Fibroblast of the aortic adventitia (primary cell): ENCODE results near the gene NFKB1. TPM values are rescaled to one million over a fixed set of nuclear protein-coding genes. Genes with fewer than 3 reads are reported as not detected.

Experiments used
- DNase-seq: peaks from one replicate; pipeline ENCODE4 v3.0.0-alpha.2; 2010; ENCODE audit warnings: low read depth
- H3K4me3 ChIP-seq: 2 replicates; pipeline ENCODE4 v1.5.1; 2011; ENCODE audit warnings: low read depth, mild to moderate bottlenecking, control low read depth, low read length, moderate library complexity
- total RNA-seq: library from RNA; depleted of rRNA; stranded (reverse); fragments of >200 nt; gene quantifications from 2 replicates; pipeline ENCODE4 v1.2.3, GENCODE V29; 2012; ENCODE audit warnings: low replicate concordance
- TF ChIP-seq, protein P1 (sequence below): IDR thresholded peaks from 2 replicates; pipeline ENCODE4 v1.5.1; 2011; ENCODE audit warnings: mild to moderate bottlenecking, low read length, control low read depth, inconsistent platforms; ENCODE audit not compliant: insufficient read depth

NFKB1 gene
- total RNA-seq, 1 donor, result 21.3 TPM

DNA sequence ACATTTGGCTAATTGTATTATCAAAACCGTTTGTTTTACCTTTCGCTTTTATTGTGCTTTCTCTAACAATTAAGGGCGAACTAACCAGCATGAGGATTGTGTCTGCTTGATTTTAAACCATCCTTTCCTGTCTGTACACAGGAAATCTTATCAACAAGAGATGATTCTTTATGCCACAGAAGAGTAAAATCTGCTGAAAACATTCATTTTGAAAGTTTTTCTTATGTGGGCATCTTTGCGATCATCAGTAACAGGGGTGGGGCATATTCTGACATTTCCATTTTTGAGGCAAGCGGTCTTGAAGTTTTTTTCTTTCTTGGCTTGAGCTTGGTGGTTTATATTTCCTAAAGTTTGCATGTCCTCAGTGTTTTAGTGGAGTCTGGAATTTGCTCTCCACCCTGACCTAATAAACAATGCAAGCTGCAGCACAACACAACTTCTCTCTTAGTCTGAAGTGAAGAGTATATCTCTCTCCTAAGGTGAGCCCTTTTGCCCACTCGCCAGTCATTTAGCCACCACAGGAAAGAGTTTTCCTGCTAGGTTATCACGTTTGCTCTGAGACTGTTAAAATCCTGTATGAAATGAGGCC lies 26.6 kb downstream of the NFKB1 start:
- no peak for DNase-seq
- H3K4me3 ChIP-seq, result no peak overlapping the region
- TF ChIP-seq, protein P1, sequence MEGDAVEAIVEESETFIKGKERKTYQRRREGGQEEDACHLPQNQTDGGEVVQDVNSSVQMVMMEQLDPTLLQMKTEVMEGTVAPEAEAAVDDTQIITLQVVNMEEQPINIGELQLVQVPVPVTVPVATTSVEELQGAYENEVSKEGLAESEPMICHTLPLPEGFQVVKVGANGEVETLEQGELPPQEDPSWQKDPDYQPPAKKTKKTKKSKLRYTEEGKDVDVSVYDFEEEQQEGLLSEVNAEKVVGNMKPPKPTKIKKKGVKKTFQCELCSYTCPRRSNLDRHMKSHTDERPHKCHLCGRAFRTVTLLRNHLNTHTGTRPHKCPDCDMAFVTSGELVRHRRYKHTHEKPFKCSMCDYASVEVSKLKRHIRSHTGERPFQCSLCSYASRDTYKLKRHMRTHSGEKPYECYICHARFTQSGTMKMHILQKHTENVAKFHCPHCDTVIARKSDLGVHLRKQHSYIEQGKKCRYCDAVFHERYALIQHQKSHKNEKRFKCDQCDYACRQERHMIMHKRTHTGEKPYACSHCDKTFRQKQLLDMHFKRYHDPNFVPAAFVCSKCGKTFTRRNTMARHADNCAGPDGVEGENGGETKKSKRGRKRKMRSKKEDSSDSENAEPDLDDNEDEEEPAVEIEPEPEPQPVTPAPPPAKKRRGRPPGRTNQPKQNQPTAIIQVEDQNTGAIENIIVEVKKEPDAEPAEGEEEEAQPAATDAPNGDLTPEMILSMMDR, result no peak

DNA sequence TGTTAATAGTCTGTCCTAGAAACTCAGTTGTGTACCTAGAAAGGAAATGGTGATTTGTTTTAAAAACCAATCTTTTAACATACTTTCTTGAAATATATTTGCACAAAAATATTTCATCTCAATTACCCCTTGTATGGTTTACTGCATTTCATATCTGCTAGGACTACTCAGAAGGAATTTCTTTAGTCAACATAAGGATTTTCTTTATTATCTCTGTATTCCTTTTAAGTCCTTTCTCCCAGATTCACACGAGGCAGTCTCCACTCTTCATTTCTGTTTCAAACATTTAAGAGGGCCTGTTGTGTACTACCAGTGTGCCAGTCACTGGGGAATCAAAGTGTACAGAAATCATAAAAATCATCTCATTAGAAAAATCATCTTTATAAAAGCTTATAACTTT lies 28.8 kb downstream of the NFKB1 start:
- no peak for DNase-seq
- TF ChIP-seq, protein P1, result no peak
- no peak overlapping the region for H3K4me3 ChIP-seq

DNA sequence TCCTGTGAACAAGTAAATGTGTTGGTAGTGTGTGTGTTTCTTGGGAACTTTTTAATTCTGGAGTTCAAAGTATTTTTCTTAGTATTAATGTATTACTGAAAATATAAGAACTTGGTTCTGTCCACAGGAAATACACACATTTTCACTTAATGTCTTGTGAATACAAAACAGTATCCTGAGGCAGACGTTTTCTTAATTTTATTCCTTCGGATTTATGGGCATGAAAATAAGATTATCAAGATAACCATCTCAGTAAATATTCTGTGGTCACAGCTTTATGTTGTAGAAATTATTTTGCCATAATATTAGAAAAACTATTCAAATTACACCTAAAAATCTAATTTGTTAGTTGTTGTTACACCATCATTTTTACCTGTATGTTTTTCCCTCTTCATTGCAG lies 29.8 kb downstream of the NFKB1 start:
- DNase-seq, result no peak
- TF ChIP-seq, protein P1, result no peak
- H3K4me3 ChIP-seq, result no peak overlapping the region

DNA sequence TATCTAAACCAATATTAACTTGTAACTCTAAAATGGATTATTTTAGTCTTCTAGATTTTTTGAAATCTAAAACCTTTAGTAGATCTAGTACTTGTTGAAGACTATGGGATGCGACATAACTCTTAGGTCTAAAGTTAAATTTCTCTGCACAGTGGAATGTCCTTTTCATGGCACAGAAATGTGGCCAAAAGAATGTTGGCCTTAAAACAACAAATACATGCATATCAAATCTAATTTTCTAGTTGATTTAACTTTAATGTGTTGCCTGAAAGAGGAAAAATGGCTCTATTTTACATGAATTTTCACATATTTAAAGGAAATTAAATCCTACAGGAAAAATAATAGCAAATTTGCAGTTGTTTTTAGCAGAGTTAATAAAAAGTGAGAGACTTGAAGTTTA lies 30.3 kb downstream of the NFKB1 start:
- no peak overlapping the region for H3K4me3 ChIP-seq
- TF ChIP-seq, protein P1, result no peak
- no peak for DNase-seq

DNA sequence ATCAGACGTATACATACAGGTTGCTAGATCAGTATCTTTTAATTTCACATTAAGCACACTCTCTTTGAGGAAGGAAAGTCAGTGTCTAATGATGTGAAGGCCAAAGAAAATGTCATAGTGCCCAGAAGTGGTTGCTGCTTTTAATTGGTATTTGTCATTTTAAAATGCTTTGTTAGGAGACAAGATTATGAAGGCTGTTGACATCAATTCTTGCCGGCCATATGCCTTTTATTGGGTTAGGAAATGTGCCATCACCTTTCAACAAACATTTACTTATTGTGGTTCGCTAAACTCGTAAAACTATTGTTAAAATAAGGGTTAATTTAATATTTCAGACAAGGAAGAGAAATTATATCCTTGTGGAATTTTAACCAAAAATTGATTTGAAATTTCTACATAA lies 32.2 kb downstream of the NFKB1 start:
- TF ChIP-seq, protein P1, result no peak
- DNase-seq, result no peak

DNA sequence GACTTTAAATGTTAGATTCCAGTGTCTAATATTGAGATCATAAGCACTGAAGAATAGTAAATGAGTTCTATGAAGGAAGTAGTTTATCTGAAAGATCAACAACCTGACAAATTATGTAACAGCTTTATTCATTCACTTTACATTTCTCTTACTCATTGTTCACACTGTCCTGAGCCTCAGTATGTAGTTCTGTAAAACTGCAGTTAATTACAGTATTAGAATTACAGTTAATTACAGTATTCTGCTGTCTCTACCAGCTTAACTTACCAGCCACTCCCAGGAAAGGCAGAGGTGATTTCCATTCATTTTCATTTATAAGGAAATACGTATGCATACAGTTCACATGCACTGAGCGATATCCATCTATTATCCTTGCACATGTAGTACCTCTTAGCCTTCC lies 32.7 kb downstream of the NFKB1 start:
- no peak overlapping the region for H3K4me3 ChIP-seq
- no peak for DNase-seq
- TF ChIP-seq, protein P1, result no peak

More for the DNA sequence above, 32.2 kb downstream of the NFKB1 start:
- no peak overlapping the region for H3K4me3 ChIP-seq

DNA sequence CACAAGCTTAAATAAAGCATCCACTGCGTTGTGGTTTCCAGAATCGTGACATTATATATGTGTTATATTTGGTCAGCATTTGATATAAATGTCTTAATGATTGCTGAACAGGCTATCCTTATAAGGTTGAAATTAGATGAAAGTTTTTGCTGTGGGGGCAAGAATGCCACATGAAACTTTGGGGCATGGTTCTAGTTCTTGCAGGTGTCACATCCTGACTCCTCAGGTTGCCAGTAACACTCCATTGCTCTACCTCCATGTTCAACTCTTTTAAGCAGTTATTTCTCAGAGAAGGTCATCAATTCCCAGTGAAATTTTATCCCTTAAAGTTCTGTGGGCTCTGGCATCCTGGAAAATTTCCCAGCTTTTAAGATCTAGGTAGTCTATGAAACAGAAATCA lies 33.7 kb downstream of the NFKB1 start:
- no peak for DNase-seq
- H3K4me3 ChIP-seq, result no peak overlapping the region
- TF ChIP-seq, protein P1, result no peak
